Endothelial cell (in vitro differentiated cells): Measurements from ENCODE around the gene EVI5L. TPM values are rescaled to one million over a fixed set of nuclear protein-coding genes. Genes with fewer than 3 reads are reported as not detected.

ENCODE experiments used
- DNase-seq: peaks from one replicate; pipeline ENCODE4 v3.0.0; 2021; ENCODE audit warnings: low spot score
- H3K27ac Mint-ChIP-seq: one replicate; pipeline ENCODE4 v1.8.0; 2021; ENCODE audit warnings: mixed read lengths, inconsistent platforms; ENCODE audit not compliant: unreplicated experiment
- H3K27me3 Mint-ChIP-seq: one replicate; pipeline ENCODE4 v1.8.0; 2021; ENCODE audit warnings: mild to moderate bottlenecking, moderate library complexity, mixed read lengths, inconsistent platforms; ENCODE audit not compliant: unreplicated experiment
- H3K36me3 Mint-ChIP-seq: one replicate; pipeline ENCODE4 v1.8.0; 2021; ENCODE audit warnings: mild to moderate bottlenecking, low read depth, mixed read lengths, inconsistent platforms; ENCODE audit not compliant: unreplicated experiment
- H3K4me1 Mint-ChIP-seq: one replicate; pipeline ENCODE4 v1.8.0; 2021; ENCODE audit warnings: mild to moderate bottlenecking, mixed read lengths, inconsistent platforms; ENCODE audit not compliant: unreplicated experiment
- H3K4me3 Mint-ChIP-seq: one replicate; pipeline ENCODE4 v1.8.0; 2021; ENCODE audit warnings: mild to moderate bottlenecking, mixed read lengths, inconsistent platforms; ENCODE audit not compliant: unreplicated experiment
- H3K9me3 Mint-ChIP-seq: one replicate; pipeline ENCODE4 v1.8.0; 2021; ENCODE audit warnings: mixed read lengths, inconsistent platforms; ENCODE audit not compliant: unreplicated experiment
- total RNA-seq: library from RNA; stranded (reverse); fragmentation: NEBNext Ultra II Directional; extraction: Animal tissue kit (Norgen Biotek cat#: 25700); gene quantifications from one replicate; pipeline ENCODE4 v1.2.1, GENCODE V29; 2021; ENCODE audit not compliant: unreplicated experiment
- TF ChIP-seq, protein P1 (sequence below): fragments of 200-600 bp; sonication (generic); IDR thresholded peaks from one replicate; pipeline ENCODE4 v1.5.0; 2021; ENCODE audit warnings: antibody characterized with exemption; ENCODE audit not compliant: unreplicated experiment

EVI5L gene
- total RNA-seq, 1 donor from 2014 or later: 20.4 TPM

DNA sequence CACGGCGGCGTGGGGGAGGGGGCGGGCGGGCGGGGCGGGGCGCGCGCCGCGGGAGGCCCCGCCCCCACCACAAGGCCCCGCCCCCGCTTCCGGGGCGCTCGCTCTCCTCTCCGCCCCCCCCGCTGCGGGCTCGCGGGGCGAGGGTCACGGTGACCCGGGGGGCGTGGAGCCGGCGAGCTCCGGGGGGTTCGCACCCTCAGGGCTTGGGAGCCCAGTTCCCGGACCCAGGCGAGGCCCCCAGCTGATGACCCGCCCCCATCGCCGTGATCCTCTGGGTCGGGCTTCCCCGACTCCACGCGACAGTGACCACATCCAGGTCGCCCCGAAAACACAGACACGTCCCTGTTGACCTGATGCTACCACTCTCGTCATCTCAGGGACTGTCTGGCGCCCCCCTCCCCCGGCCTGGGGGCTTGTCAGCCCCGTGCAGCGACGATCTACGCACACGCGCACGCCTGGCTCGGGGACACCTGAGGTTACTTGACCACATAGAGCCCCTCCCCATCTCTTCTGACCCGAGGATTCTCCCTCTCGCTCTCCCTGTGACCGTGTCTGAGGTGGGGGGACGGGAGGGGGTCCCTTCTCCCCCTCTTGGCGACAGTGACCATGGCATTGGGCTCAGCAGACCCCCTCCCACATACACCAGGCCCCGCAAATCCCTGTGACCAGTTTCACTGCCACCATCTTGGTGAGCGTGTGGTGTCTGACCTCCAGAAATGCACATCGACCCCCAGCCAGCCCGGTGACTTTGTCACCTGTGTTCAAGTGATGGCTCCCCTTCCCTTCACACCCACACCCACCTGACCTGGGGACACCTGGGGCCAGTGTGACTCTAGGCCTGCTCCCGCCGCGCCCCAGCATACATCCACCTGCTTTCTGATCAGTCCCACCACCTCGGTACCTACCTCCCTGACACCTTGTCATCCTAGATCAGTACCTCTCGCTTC is 74.3 kb downstream of the EVI5L start:
- DNase-seq: no peak
- Mint-ChIP-seq H3K27me3 (peaks cover 13% of the 10 kb centered on the region), H3K4me3 (peak overlapping the region; percentile 94), H3K9me3 (no peaks in the 10 kb centered on the region), H3K36me3 (peaks cover 9% of the 10 kb centered on the region), H3K4me1 (peaks cover 12% of the 10 kb centered on the region), H3K27ac (peak overlapping the region; percentile 92)
- TF ChIP-seq, protein P1, sequence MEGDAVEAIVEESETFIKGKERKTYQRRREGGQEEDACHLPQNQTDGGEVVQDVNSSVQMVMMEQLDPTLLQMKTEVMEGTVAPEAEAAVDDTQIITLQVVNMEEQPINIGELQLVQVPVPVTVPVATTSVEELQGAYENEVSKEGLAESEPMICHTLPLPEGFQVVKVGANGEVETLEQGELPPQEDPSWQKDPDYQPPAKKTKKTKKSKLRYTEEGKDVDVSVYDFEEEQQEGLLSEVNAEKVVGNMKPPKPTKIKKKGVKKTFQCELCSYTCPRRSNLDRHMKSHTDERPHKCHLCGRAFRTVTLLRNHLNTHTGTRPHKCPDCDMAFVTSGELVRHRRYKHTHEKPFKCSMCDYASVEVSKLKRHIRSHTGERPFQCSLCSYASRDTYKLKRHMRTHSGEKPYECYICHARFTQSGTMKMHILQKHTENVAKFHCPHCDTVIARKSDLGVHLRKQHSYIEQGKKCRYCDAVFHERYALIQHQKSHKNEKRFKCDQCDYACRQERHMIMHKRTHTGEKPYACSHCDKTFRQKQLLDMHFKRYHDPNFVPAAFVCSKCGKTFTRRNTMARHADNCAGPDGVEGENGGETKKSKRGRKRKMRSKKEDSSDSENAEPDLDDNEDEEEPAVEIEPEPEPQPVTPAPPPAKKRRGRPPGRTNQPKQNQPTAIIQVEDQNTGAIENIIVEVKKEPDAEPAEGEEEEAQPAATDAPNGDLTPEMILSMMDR: no peak

DNA sequence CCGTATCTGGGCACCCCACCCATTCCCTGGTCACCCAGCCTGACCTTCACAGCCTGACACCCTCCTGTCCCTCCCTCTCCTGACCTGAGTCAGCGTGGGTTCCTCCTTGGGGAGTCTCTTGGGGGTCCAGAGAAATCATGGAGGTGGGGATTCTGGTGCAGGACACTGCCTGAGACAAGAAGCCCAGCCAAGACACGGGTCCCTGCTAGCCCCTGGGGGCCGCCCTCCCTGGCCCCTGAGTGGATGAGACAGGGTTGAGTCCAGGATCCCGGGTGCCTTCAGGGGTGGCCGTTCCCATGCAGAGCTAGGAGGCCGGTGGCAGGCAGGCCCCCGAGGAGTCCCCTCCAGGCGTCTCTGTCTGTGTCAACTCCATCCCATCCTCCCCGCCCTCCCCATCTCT is 75.2 kb downstream of the EVI5L start:
- peak overlapping the region; percentile 92 for H3K27ac Mint-ChIP-seq
- DNase-seq: no peak
- H3K36me3 Mint-ChIP-seq: peaks cover 9% of the 10 kb centered on the region
- TF ChIP-seq, protein P1: no peak
- H3K9me3 Mint-ChIP-seq: no peaks in the 10 kb centered on the region
- peaks cover 13% of the 10 kb centered on the region for H3K27me3 Mint-ChIP-seq
- peaks cover 12% of the 10 kb centered on the region for H3K4me1 Mint-ChIP-seq
- H3K4me3 Mint-ChIP-seq: peak overlapping the region; percentile 94

DNA sequence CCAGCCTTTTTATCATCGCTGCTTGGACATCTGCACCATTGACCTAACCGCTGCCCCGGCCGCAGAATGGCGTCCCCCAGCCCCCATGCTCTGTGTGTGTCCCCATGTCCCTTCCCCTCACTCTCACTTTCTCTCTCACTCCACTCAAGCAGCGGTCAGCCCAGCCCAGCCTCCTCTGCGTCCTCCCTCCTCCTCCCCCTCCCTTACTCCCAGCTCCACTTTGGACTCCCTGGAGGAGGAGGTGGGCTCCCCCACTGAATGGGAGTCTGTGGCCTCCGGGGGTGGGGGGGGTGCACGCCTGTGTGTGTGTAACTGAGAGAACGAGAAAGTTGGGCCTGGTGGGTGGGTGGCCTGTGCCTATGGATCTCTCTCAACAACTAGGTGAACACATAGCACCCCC is 75.8 kb downstream of the EVI5L start:
- H3K4me1 Mint-ChIP-seq: peaks cover 12% of the 10 kb centered on the region
- peak overlapping the region; percentile 76 for H3K4me3 Mint-ChIP-seq
- H3K27me3 Mint-ChIP-seq: peaks cover 11% of the 10 kb centered on the region
- DNase-seq: no peak
- TF ChIP-seq, protein P1: no peak
- no peaks in the 10 kb centered on the region for H3K9me3 Mint-ChIP-seq
- H3K36me3 Mint-ChIP-seq: peaks cover 9% of the 10 kb centered on the region
- H3K27ac Mint-ChIP-seq: peak overlapping the region; percentile 62

DNA sequence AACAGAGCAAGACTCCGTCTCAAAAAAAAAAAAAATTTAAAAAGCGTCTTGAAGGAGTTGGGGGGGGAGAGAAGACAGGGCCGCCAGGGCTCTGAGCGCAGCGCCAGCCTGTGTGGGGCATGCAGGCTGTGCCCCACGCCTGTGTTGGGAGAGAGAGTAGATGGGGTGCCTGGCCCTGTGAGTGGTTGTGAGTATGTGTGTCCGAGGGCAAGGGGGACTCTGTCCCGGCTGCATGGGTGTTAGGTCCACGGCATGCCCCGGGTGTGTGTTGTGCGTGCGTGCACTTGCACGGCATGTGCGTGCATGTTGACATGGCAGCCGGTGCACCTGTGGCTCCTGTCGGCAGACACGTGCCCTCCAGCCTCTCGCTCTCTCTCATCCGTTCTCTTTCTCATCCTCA is 77.1 kb downstream of the EVI5L start:
- DNase-seq: no peak

More for the DNA sequence above, 77.1 kb downstream of the EVI5L start:
- Mint-ChIP-seq H3K27me3 (peaks cover 11% of the 10 kb centered on the region), H3K36me3 (peaks cover 9% of the 10 kb centered on the region), H3K4me1 (peaks cover 12% of the 10 kb centered on the region), H3K27ac (no peak overlapping the region), H3K4me3 (no peak overlapping the region), H3K9me3 (no peaks in the 10 kb centered on the region)
- TF ChIP-seq, protein P1: no peak
